ENCODE measurements around the gene BCAP31.

BCAP31 gene

DNA sequence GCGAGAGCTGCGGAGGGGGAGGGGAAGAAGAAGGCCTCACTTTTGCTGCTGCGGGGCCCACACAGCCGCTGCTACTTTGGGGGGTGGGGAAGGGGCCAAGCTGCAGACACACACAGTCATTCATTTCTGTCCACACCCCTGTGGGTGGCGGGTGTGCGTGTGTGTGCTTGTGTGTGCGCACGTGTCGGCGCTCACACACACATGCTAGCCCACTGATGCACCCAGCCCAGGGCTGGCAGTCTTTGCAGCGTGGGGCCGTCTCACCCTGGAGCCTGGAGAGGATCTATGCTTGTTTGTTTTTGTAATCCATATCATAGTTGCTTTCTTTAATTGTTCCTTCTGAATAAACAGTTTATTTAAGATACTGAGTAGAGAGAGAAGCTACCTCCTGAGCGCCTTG, 73.2 kb downstream of the BCAP31 start:
- ChIA-PET POLR2A (no interaction called here), CTCF (interaction anchor here (0.7 to 5.1 kb wide), 6 partner anchors 11 to 113 kb away, joined by 3 to 35 read pairs (median 4); no protein-coding TSS in a partner anchor)
- no peak for DNase-seq (ENCODE audit: extremely low spot score)
- TF ChIP-seq, protein P1, sequence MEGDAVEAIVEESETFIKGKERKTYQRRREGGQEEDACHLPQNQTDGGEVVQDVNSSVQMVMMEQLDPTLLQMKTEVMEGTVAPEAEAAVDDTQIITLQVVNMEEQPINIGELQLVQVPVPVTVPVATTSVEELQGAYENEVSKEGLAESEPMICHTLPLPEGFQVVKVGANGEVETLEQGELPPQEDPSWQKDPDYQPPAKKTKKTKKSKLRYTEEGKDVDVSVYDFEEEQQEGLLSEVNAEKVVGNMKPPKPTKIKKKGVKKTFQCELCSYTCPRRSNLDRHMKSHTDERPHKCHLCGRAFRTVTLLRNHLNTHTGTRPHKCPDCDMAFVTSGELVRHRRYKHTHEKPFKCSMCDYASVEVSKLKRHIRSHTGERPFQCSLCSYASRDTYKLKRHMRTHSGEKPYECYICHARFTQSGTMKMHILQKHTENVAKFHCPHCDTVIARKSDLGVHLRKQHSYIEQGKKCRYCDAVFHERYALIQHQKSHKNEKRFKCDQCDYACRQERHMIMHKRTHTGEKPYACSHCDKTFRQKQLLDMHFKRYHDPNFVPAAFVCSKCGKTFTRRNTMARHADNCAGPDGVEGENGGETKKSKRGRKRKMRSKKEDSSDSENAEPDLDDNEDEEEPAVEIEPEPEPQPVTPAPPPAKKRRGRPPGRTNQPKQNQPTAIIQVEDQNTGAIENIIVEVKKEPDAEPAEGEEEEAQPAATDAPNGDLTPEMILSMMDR (IDR thresholded peaks at IDR 0.05; ENCODE audit: control extremely low read depth, extremely low read depth, low read depth, missing control alignments) = no peak
